ENCODE measurements around the gene CPNE4. TPM values are rescaled to one million over a fixed set of nuclear protein-coding genes. Genes with fewer than 3 reads are reported as not detected.

The CPNE4 gene
- total RNA-seq, 1 experiment from 2014 or later, result 0.41 TPM

- H3K4me1 Mint-ChIP-seq (ENCODE audit: low read depth, unreplicated experiment), result peaks cover 13% of the 10 kb centered on the region
- intact Hi-C loops (cut with micrococcal nuclease; ENCODE audit: unreplicated experiment), result no loop called here
- Histone ChIP-seq H3K36me3 (ENCODE audit: control insufficient read depth, insufficient read depth, low read length) (no peaks in the 10 kb centered on the region), H3K27me3 (replicated peaks; ENCODE audit: control insufficient read depth, insufficient read depth, low read length) (no peaks in the 10 kb centered on the region), H3K9me3 (no peaks in the 10 kb centered on the region), H3K4me1 (peaks cover 14% of the 10 kb centered on the region), H3K4me3 (ENCODE audit: low read depth, low read length) (no peak overlapping the region)
- no peak overlapping the region for H3K4me3 Mint-ChIP-seq (ENCODE audit: unreplicated experiment)
- H3K27me3 Mint-ChIP-seq (ENCODE audit: insufficient read depth, unreplicated experiment), result no peaks in the 10 kb centered on the region
- BruUV-seq (replicated peaks), result no TSS peak
- H3K27ac Mint-ChIP-seq (ENCODE audit: unreplicated experiment), result peak overlapping the region; percentile 73
- TF ChIP-seq CTCF (IDR thresholded peaks at IDR 0.05; ENCODE audit: insufficient read depth in 1 of 2, low read depth in 1 of 2, low read length in 1 of 2, severe bottlenecking in 1 of 2, unreplicated experiment in 1 of 2), result no peak
- H3K9me3 Mint-ChIP-seq (ENCODE audit: unreplicated experiment), result no peaks in the 10 kb centered on the region
- peak; percentile 39 to 44 for DNase-seq
- ChIA-PET POLR2A (no interaction called here), CTCF (interaction anchor here (0.6 kb wide), 1 partner anchor 54 kb away, joined by 3 read pairs; no protein-coding TSS in a partner anchor)
- no peaks in the 10 kb centered on the region for H3K36me3 Mint-ChIP-seq (ENCODE audit: insufficient read depth, unreplicated experiment)
These were observed 130.8 kb downstream of the CPNE4 start for GRCh38 chr3:131903988-131904415.

GRCh38 chr3:131901686-131902085 lies 133.1 kb downstream of the CPNE4 start:
- TF ChIP-seq CTCF (IDR thresholded peaks at IDR 0.05; ENCODE audit: insufficient read depth in 1 of 2, low read depth in 1 of 2, low read length in 1 of 2, severe bottlenecking in 1 of 2, unreplicated experiment in 1 of 2), result no peak
- H3K27me3 ChIP-seq (replicated peaks; ENCODE audit: control insufficient read depth, insufficient read depth, low read length), result no peaks in the 10 kb centered on the region
- H3K36me3 Mint-ChIP-seq (ENCODE audit: insufficient read depth, unreplicated experiment), result no peaks in the 10 kb centered on the region
- no peak overlapping the region for H3K27ac Mint-ChIP-seq (ENCODE audit: unreplicated experiment)
- CTCF ChIA-PET, result no interaction called here
- POLR2A ChIA-PET, result no interaction called here
- H3K4me1 ChIP-seq, result peaks cover 14% of the 10 kb centered on the region
- H3K4me1 Mint-ChIP-seq (ENCODE audit: low read depth, unreplicated experiment), result peaks cover 13% of the 10 kb centered on the region
- no peak for DNase-seq
- no peaks in the 10 kb centered on the region for H3K36me3 ChIP-seq (ENCODE audit: control insufficient read depth, insufficient read depth, low read length)
- no peaks in the 10 kb centered on the region for H3K9me3 Mint-ChIP-seq (ENCODE audit: unreplicated experiment)
- no peaks in the 10 kb centered on the region for H3K27me3 Mint-ChIP-seq (ENCODE audit: insufficient read depth, unreplicated experiment)
- BruUV-seq (replicated peaks), result no TSS peak
- no peak overlapping the region for H3K4me3 Mint-ChIP-seq (ENCODE audit: unreplicated experiment)
- H3K4me3 ChIP-seq (ENCODE audit: low read depth, low read length), result no peak overlapping the region
- H3K9me3 ChIP-seq, result no peaks in the 10 kb centered on the region
- intact Hi-C loops (cut with micrococcal nuclease; ENCODE audit: unreplicated experiment), result no loop called here

- intact Hi-C loops (cut with micrococcal nuclease; ENCODE audit: unreplicated experiment), result no loop called here
- Mint-ChIP-seq H3K4me3 (ENCODE audit: unreplicated experiment) (no peak overlapping the region), H3K27me3 (ENCODE audit: insufficient read depth, unreplicated experiment) (no peaks in the 10 kb centered on the region), H3K27ac (ENCODE audit: unreplicated experiment) (no peak overlapping the region), H3K36me3 (ENCODE audit: insufficient read depth, unreplicated experiment) (no peaks in the 10 kb centered on the region), H3K4me1 (ENCODE audit: low read depth, unreplicated experiment) (peaks cover 13% of the 10 kb centered on the region), H3K9me3 (ENCODE audit: unreplicated experiment) (no peaks in the 10 kb centered on the region)
- H3K27me3 ChIP-seq (replicated peaks; ENCODE audit: control insufficient read depth, insufficient read depth, low read length), result no peaks in the 10 kb centered on the region
- no peak overlapping the region for H3K4me3 ChIP-seq (ENCODE audit: low read depth, low read length)
- BruUV-seq (replicated peaks), result no TSS peak
- no peak for DNase-seq
- H3K4me1 ChIP-seq, result peaks cover 14% of the 10 kb centered on the region
- ChIA-PET CTCF (no interaction called here), POLR2A (no interaction called here)
- no peaks in the 10 kb centered on the region for H3K9me3 ChIP-seq
- no peaks in the 10 kb centered on the region for H3K36me3 ChIP-seq (ENCODE audit: control insufficient read depth, insufficient read depth, low read length)
- TF ChIP-seq CTCF (IDR thresholded peaks at IDR 0.05; ENCODE audit: insufficient read depth in 1 of 2, low read depth in 1 of 2, low read length in 1 of 2, severe bottlenecking in 1 of 2, unreplicated experiment in 1 of 2), result no peak
These were observed 133.9 kb downstream of the CPNE4 start for GRCh38 chr3:131900891-131901290.
